ENCODE data around the gene ATP6V1D. TPM values are rescaled to one million over a fixed set of nuclear protein-coding genes. Genes with fewer than 3 reads are reported as not detected.

ATP6V1D gene
- total RNA-seq, 1 donor from 2014 or later = 41.7 TPM

DNA sequence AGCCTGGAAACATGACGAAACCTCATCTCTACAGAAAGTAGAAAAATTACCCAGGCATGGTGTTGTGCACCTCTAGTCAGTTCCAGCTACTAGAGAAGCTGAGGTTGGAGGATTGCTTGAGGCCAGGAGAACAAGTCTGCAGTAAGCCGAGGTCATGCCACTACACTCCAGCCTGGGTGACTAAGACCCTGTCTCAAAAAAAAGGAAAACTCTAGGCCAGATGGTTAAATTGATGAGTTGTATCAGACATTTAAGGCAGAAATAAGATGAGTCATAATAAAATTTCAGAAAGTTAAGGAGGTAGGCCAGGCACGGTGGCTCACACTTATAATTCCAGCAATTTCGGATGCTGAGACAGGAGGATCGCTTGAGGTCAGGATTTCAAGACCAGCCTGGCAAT is 11.2 kb upstream of the ATP6V1D start:
- H3K27me3 Mint-ChIP-seq (ENCODE audit: low read depth) = no peaks in the 10 kb centered on the region
- no peaks in the 10 kb centered on the region for H3K4me1 Mint-ChIP-seq
- no peak for DNase-seq (ENCODE audit: low spot score in 2 of 2, unreplicated experiment in 2 of 2)
- H3K9me3 Mint-ChIP-seq = no peaks in the 10 kb centered on the region
- no peak overlapping the region for H3K27ac Mint-ChIP-seq
- peaks cover 27% of the 10 kb centered on the region for H3K36me3 Mint-ChIP-seq
- no peak overlapping the region for H3K4me3 Mint-ChIP-seq
- TF ChIP-seq, protein P1, sequence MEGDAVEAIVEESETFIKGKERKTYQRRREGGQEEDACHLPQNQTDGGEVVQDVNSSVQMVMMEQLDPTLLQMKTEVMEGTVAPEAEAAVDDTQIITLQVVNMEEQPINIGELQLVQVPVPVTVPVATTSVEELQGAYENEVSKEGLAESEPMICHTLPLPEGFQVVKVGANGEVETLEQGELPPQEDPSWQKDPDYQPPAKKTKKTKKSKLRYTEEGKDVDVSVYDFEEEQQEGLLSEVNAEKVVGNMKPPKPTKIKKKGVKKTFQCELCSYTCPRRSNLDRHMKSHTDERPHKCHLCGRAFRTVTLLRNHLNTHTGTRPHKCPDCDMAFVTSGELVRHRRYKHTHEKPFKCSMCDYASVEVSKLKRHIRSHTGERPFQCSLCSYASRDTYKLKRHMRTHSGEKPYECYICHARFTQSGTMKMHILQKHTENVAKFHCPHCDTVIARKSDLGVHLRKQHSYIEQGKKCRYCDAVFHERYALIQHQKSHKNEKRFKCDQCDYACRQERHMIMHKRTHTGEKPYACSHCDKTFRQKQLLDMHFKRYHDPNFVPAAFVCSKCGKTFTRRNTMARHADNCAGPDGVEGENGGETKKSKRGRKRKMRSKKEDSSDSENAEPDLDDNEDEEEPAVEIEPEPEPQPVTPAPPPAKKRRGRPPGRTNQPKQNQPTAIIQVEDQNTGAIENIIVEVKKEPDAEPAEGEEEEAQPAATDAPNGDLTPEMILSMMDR (IDR thresholded peaks at IDR 0.05; ENCODE audit: unreplicated experiment) = no peak

DNA sequence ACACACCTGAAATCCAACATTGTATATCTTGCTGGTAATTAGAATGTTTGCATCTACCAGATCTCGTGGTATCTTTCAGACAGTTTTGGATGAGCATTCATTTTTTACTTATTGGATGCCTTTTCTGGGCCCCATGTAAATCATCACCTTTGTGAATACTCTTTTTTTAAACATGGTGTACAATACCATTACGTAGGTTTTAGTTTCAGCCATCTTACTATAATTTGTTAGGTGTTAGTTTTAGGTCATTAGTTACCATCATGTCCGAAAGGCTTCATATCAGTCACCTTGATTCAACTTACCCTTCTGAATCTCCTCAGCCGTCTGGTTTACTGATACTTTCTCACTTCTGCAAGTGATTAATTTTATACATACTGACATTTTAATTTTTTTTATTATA is 5.9 kb upstream of the ATP6V1D start:
- H3K36me3 Mint-ChIP-seq = peaks cover 18% of the 10 kb centered on the region
- no peak for DNase-seq (ENCODE audit: low spot score in 2 of 2, unreplicated experiment in 2 of 2)
- no peaks in the 10 kb centered on the region for H3K27me3 Mint-ChIP-seq (ENCODE audit: low read depth)
- no peaks in the 10 kb centered on the region for H3K9me3 Mint-ChIP-seq
- H3K27ac Mint-ChIP-seq = no peak overlapping the region
- TF ChIP-seq, protein P1 (IDR thresholded peaks at IDR 0.05; ENCODE audit: unreplicated experiment) = no peak
- peaks cover 12% of the 10 kb centered on the region for H3K4me1 Mint-ChIP-seq
- no peak overlapping the region for H3K4me3 Mint-ChIP-seq

DNA sequence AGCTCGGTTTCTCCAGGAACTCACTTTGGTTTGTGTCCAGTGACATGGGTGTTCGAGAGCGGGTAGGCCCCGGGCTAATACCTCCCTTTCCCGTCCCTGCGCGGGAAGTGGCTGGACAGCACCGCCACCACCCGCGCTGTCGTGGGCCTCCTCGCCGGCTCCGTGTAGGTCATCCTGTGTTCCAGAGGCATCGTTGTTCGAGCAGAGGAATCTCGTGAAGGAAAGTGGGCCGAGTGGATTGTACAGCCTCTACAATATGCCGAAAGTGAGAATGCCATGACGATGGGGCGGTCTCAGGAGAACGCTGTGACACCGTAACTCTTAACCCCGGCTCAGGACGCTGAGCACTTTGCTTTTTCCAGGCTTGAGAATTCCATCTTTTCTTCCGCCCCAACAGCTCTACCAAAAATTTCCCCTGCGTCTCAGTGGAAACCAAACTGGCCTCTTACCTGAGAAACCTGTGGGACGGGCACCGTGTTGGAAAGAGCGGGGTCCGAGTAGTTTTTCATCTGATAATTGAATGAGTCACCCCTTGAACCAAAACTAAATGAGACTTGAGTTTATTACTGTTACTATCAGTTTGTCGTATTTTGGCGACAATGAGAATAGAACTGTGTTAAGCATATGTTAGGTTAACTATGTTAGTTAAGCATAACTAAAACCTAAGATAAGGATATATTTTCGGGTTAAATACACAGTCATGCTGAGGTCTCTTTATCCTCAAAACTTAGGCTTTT is 1.0 kb upstream of the ATP6V1D start:
- Mint-ChIP-seq H3K4me1 (peaks cover 36% of the 10 kb centered on the region), H3K27me3 (ENCODE audit: low read depth) (no peaks in the 10 kb centered on the region)

DNA sequence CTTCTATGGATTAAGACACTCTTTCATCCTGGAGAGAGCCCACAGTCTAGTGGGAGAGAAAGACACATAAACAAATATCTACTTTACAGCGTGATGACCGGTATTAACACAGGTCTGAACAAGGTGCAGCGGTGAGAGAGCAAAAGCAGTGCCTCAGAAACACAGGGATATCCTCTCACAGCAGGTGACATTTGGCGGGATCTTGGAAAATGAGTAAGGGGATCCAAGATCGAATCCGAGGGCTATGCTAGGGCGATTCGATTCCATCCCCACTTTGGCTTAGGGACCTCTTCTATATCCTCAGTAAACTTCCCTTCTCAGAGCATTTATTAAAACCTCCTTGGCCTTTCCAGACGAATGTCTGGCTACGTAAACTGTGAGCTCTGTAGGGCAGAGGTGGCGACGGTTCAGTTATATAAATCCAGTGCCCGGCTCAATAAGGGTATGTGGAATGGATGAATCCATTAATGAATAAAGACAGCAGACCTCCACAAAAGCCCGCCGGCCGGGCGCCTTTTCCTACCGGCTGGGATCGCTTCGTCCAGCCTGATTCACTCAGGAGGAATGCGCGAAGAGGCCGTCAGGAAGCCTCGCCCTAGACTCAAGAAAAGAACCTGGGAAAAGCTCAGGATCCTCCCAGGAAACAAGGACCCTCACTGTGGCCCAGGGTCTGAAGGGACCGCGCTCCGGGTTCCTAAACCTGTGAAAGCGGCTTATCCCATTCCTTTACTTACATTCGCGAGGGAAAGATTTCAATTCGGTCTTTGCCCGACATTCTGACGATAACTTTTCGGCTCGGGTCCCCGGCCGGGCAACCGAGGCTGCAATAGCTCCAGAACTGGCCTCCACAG is 455 bp downstream of the ATP6V1D start:
- H3K36me3 Mint-ChIP-seq = no peaks in the 10 kb centered on the region
- H3K4me1 Mint-ChIP-seq = peaks cover 36% of the 10 kb centered on the region
- DNase-seq (ENCODE audit: low spot score in 2 of 2, unreplicated experiment in 2 of 2) = no peak
- peak overlapping the region; percentile 98 for H3K4me3 Mint-ChIP-seq
- peak overlapping the region; percentile 99 for H3K27ac Mint-ChIP-seq
- no peaks in the 10 kb centered on the region for H3K9me3 Mint-ChIP-seq
- H3K27me3 Mint-ChIP-seq (ENCODE audit: low read depth) = no peaks in the 10 kb centered on the region
- TF ChIP-seq, protein P1 (IDR thresholded peaks at IDR 0.05; ENCODE audit: unreplicated experiment) = no peak

More for the DNA sequence above, 1.0 kb upstream of the ATP6V1D start:
- Mint-ChIP-seq H3K27ac (peak overlapping the region; percentile 99), H3K36me3 (peaks cover 5% of the 10 kb centered on the region), H3K9me3 (no peaks in the 10 kb centered on the region), H3K4me3 (peak overlapping the region; percentile 98)
- DNase-seq (ENCODE audit: low spot score in 2 of 2, unreplicated experiment in 2 of 2) = no peak
- TF ChIP-seq, protein P1 (IDR thresholded peaks at IDR 0.05; ENCODE audit: unreplicated experiment) = no peak

DNA sequence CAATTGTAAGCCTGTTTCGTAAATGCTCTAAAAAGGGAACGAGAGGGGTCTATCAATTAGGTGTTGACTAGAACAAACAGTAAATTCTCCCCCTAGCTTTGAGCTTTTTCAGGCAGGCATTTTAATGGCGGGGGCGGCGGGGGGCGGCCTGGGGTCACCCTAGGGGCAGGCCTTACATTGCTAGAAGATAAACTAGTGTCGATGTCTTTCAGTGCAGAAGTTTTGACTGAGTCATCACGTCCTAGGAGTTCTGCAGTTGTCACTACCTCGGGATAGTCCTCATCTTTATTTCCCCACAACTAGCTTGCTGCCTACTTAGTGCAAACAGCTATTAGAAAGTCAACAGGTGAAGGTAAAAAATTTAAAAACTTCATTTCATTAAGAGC is 1.6 kb downstream of the ATP6V1D start:
- Mint-ChIP-seq H3K27me3 (ENCODE audit: low read depth) (no peaks in the 10 kb centered on the region), H3K9me3 (no peaks in the 10 kb centered on the region), H3K4me3 (peak overlapping the region; percentile 98), H3K36me3 (peaks cover 3% of the 10 kb centered on the region), H3K27ac (peak overlapping the region; percentile 99), H3K4me1 (peaks cover 34% of the 10 kb centered on the region)
- no peak for DNase-seq (ENCODE audit: low spot score in 2 of 2, unreplicated experiment in 2 of 2)
- TF ChIP-seq, protein P1 (IDR thresholded peaks at IDR 0.05; ENCODE audit: unreplicated experiment) = no peak
